ENCODE data around the gene CTIF. TPM values are rescaled to one million over a fixed set of nuclear protein-coding genes. Genes with fewer than 3 reads are reported as not detected.

The CTIF gene
- polyA plus RNA-seq, 1 donor from 2014 or later = 50.2 TPM

DNA sequence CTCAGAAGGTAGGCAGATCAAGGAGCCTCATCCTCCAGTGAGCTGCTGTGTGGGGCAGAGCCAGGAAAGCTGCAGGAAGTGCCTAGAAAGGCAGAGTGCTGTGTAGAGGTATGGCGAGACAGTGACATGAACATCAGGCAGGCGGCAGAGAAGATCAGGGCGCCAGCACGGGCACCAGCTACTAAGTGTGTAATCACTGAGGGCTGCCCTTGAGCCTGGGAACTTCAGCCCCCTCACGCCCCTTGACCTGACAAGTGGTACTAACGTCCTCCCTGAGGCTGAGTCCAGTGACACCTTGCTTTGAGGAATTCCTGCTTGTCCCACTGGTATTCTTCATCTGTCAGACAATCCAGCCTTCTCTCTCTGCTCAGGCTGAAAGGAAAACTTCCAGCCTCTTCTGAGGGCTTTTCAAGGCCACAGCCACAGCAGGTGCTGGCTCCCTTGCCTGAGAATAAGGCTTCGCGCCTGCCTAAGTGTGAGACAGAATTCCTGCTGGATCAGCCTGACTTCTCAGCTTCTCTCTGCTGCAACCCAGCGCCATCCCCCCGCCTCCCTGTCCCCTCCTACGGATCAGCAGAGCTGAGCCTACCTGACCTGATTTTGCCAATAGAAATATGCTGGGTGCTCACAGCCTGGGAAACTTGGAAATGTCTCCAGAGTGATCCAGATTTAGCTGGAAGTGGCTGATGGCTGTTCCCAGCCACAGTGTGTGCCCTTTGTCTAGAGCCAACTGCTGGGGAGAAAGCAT lies 263.9 kb downstream of the CTIF start:
- Histone ChIP-seq H3K4me2 (ENCODE audit: low read length) (no peak overlapping the region), H2AFZ (ENCODE audit: low read depth, low read length) (no peak overlapping the region), H3K79me2 (replicated peaks; ENCODE audit: insufficient read depth, low read length) (no peaks in the 10 kb centered on the region), H3K9ac (ENCODE audit: low read length) (peak overlapping the region; percentile 35), H3K27ac (ENCODE audit: low read length) (peak overlapping the region; percentile 64), H3F3A (ENCODE audit: insufficient read depth, low read length, poor library complexity, severe bottlenecking) (no peaks in the 10 kb centered on the region), H4K20me1 (ENCODE audit: insufficient read depth) (no peaks in the 10 kb centered on the region), H3K9me3 (ENCODE audit: low read length) (no peaks in the 10 kb centered on the region), H3K9me2 (ENCODE audit: insufficient read depth, low read length) (no peaks in the 10 kb centered on the region), H3K27me3 (ENCODE audit: insufficient read depth, low read depth, low read length) (no peaks in the 10 kb centered on the region), H3K4me3 (ENCODE audit: low read length) (no peak overlapping the region), H3K36me3 (ENCODE audit: insufficient read depth, low read length) (peaks cover 4% of the 10 kb centered on the region)
- TF ChIP-seq RAD21 (conservative IDR thresholded peaks at IDR 0.05) = no peak
- TF ChIP-seq, protein P1, sequence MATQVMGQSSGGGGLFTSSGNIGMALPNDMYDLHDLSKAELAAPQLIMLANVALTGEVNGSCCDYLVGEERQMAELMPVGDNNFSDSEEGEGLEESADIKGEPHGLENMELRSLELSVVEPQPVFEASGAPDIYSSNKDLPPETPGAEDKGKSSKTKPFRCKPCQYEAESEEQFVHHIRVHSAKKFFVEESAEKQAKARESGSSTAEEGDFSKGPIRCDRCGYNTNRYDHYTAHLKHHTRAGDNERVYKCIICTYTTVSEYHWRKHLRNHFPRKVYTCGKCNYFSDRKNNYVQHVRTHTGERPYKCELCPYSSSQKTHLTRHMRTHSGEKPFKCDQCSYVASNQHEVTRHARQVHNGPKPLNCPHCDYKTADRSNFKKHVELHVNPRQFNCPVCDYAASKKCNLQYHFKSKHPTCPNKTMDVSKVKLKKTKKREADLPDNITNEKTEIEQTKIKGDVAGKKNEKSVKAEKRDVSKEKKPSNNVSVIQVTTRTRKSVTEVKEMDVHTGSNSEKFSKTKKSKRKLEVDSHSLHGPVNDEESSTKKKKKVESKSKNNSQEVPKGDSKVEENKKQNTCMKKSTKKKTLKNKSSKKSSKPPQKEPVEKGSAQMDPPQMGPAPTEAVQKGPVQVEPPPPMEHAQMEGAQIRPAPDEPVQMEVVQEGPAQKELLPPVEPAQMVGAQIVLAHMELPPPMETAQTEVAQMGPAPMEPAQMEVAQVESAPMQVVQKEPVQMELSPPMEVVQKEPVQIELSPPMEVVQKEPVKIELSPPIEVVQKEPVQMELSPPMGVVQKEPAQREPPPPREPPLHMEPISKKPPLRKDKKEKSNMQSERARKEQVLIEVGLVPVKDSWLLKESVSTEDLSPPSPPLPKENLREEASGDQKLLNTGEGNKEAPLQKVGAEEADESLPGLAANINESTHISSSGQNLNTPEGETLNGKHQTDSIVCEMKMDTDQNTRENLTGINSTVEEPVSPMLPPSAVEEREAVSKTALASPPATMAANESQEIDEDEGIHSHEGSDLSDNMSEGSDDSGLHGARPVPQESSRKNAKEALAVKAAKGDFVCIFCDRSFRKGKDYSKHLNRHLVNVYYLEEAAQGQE (IDR thresholded peaks at IDR 0.05; ENCODE audit: borderline replicate concordance) = peak; percentile 84
- no peak for TF ChIP-seq EP300 (conservative IDR thresholded peaks at IDR 0.05; ENCODE audit: poor library complexity, severe bottlenecking)
- no peak for TF ChIP-seq POLR2AphosphoS5 (IDR thresholded peaks at IDR 0.05)
- no peak for TF ChIP-seq EZH2 (IDR thresholded peaks at IDR 0.05; ENCODE audit: borderline replicate concordance, insufficient read depth, low read length, poor library complexity, severe bottlenecking)
- no peak for TF ChIP-seq TAF1 (IDR thresholded peaks at IDR 0.05; ENCODE audit: low read depth)
- TF ChIP-seq, protein P2, sequence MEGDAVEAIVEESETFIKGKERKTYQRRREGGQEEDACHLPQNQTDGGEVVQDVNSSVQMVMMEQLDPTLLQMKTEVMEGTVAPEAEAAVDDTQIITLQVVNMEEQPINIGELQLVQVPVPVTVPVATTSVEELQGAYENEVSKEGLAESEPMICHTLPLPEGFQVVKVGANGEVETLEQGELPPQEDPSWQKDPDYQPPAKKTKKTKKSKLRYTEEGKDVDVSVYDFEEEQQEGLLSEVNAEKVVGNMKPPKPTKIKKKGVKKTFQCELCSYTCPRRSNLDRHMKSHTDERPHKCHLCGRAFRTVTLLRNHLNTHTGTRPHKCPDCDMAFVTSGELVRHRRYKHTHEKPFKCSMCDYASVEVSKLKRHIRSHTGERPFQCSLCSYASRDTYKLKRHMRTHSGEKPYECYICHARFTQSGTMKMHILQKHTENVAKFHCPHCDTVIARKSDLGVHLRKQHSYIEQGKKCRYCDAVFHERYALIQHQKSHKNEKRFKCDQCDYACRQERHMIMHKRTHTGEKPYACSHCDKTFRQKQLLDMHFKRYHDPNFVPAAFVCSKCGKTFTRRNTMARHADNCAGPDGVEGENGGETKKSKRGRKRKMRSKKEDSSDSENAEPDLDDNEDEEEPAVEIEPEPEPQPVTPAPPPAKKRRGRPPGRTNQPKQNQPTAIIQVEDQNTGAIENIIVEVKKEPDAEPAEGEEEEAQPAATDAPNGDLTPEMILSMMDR (IDR thresholded peaks at IDR 0.05; ENCODE audit: poor library complexity, severe bottlenecking) = no peak
- TF ChIP-seq MXI1 (conservative IDR thresholded peaks at IDR 0.05; ENCODE audit: poor library complexity, severe bottlenecking) = no peak
- peak; percentile 29 for TF ChIP-seq SMC3 (conservative IDR thresholded peaks at IDR 0.05; ENCODE audit: poor library complexity)

DNA sequence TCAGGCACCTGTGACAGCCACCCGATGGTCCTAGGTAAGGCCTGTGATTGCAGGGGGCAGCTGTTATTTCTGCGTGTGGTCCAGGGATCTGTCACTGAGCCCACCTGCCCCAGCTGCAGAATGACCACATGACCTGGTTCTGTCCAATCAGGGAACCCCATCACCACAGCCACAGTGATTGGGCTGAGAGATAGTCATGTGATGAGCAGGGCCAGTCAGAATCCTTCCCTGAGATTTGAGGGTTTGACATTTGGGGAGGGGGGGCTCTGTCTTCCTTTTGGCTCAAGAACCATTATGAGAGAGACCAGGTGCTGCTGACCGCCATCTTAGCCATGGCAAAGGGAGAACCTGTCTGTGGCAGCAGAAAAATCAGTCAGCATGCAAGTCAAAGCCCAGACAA lies 264.7 kb downstream of the CTIF start:
- peak overlapping the region; percentile 64 for H3K27ac ChIP-seq (ENCODE audit: low read length)
- no peaks in the 10 kb centered on the region for H3F3A ChIP-seq (ENCODE audit: insufficient read depth, low read length, poor library complexity, severe bottlenecking)
- H3K4me2 ChIP-seq (ENCODE audit: low read length) = no peak overlapping the region
- no peak overlapping the region for H2AFZ ChIP-seq (ENCODE audit: low read depth, low read length)
- H4K20me1 ChIP-seq (ENCODE audit: insufficient read depth) = no peaks in the 10 kb centered on the region
- no peaks in the 10 kb centered on the region for H3K79me2 ChIP-seq (replicated peaks; ENCODE audit: insufficient read depth, low read length)
- H3K27me3 ChIP-seq (ENCODE audit: insufficient read depth, low read depth, low read length) = no peaks in the 10 kb centered on the region
- H3K4me3 ChIP-seq (ENCODE audit: low read length) = no peak overlapping the region
- peak overlapping the region; percentile 35 for H3K9ac ChIP-seq (ENCODE audit: low read length)
- no peaks in the 10 kb centered on the region for H3K9me3 ChIP-seq (ENCODE audit: low read length)
- peaks cover 4% of the 10 kb centered on the region for H3K36me3 ChIP-seq (ENCODE audit: insufficient read depth, low read length)
- TF ChIP-seq, protein P1 (IDR thresholded peaks at IDR 0.05; ENCODE audit: borderline replicate concordance) = no peak
- TF ChIP-seq RAD21 (conservative IDR thresholded peaks at IDR 0.05) (no peak), POLR2AphosphoS5 (IDR thresholded peaks at IDR 0.05) (no peak), EP300 (conservative IDR thresholded peaks at IDR 0.05; ENCODE audit: poor library complexity, severe bottlenecking) (no peak), EZH2 (IDR thresholded peaks at IDR 0.05; ENCODE audit: borderline replicate concordance, insufficient read depth, low read length, poor library complexity, severe bottlenecking) (no peak), TAF1 (IDR thresholded peaks at IDR 0.05; ENCODE audit: low read depth) (no peak), MXI1 (conservative IDR thresholded peaks at IDR 0.05; ENCODE audit: poor library complexity, severe bottlenecking) (no peak), SMC3 (conservative IDR thresholded peaks at IDR 0.05; ENCODE audit: poor library complexity) (no peak)
- TF ChIP-seq, protein P2 (IDR thresholded peaks at IDR 0.05; ENCODE audit: poor library complexity, severe bottlenecking) = no peak
- no peaks in the 10 kb centered on the region for H3K9me2 ChIP-seq (ENCODE audit: insufficient read depth, low read length)

Measured in neural cell (in vitro differentiated cells).